ENCODE results near the gene MED12L. TPM values are rescaled to one million over a fixed set of nuclear protein-coding genes. Genes with fewer than 3 reads are reported as not detected.

MED12L gene
- polyA plus RNA-seq, 1 of the 3 experiments (the other 2 are of a cell fraction) = 0.03 TPM

DNA sequence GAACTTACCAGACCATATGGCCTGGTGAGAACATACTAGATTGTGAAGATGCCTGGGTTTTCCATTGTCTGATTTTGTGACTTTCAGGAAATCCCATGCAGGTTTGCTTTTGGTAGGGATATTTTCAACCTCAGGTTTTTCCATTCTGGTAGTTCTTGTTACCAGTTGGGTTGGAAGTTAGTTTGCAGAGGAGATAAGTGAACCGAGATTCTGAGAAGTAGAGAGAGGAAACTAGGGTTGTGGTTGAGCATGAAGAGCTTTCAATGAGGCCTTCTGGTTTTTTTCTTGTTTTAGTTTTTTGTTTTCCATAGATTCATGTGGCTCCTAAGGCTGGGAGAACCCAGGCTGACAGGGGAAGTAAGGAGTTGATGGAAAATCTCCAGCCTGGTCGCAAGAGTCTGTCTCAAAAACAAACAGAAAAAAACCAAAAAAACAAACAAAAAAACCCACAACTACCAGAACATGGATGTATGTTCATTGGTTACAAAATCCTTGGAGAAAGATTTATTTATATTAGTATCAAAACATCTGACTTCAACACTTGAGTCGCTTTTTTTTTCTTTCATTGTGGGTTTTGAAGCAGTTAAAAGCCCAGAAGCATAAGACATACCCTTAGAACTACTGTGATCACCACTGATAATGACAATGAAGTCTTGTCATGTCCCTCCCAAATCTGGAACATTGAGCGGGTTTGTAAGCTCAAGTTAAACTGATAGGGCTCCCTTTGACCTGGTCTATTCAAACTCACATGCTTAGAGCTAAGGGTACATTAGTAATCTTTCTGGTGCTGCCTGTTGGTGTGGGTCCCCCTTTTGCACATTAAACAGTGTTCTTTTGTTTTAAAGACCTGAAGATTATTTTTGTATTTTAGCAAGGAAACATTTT is 114.3 kb downstream of the MED12L start (continued):
- TF ChIP-seq MEF2A (IDR thresholded peaks at IDR 0.05; ENCODE audit: borderline replicate concordance, low read depth) = no peak
- TF ChIP-seq, protein P1, sequence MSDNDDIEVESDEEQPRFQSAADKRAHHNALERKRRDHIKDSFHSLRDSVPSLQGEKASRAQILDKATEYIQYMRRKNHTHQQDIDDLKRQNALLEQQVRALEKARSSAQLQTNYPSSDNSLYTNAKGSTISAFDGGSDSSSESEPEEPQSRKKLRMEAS (IDR thresholded peaks at IDR 0.05; ENCODE audit: low read depth) = no peak

DNA sequence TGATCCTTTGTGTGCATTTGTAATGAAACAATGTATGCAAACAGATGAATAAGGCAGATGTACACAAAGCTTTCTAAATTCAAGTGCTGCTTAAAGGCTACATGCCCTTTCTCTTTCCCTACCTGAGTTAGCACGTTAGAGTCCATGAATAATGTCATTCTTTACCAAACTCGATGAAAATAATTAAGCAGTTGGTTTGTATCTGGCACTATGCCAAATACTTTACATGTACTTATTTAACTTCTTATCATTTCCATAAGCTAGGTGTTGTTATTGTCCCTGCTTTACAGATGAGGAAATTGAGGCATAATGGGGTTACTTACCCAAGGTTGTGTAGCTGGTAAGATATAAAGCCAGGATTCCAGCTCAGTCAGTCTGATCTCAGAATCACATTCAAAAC is 115.1 kb downstream of the MED12L start:
- H3K79me2 ChIP-seq (ENCODE audit: insufficient read depth) = no peaks in the 10 kb centered on the region
- 14% methylated on average over 2 of the region's 2 CpGs for WGBS (ENCODE audit: low lambda C conversion rate)
- POLR2A ChIA-PET = no interaction called here
- H3K27me3 ChIP-seq (ENCODE audit: insufficient read depth) = no peaks in the 10 kb centered on the region
- H4K20me1 ChIP-seq (ENCODE audit: insufficient read depth) = no peaks in the 10 kb centered on the region
- H3K4me1 ChIP-seq (ENCODE audit: control insufficient read depth in 1 of 2, insufficient read depth in 2 of 2, low read depth in 1 of 2, low read length in 1 of 2) = no peaks in the 10 kb centered on the region
- H2AFZ ChIP-seq (ENCODE audit: low read depth) = no peak overlapping the region
- DNase-seq = no peak
- CTCF ChIA-PET = interaction anchor here (1.0 kb wide), 1 partner anchor 82 kb away, joined by 3 read pairs; no protein-coding TSS in a partner anchor
- H3K9me2 ChIP-seq = no peaks in the 10 kb centered on the region
- no peak overlapping the region for H3K4me2 ChIP-seq
- H3K9ac ChIP-seq = no peak overlapping the region
- H3K4me3 ChIP-seq (ENCODE audit: low read depth in 2 of 2, low read length in 1 of 2) = no peak overlapping the region
- H3K36me3 ChIP-seq (replicated peaks in 1 of 2; ENCODE audit: control insufficient read depth in 1 of 2, insufficient read depth in 2 of 2, low read length in 1 of 2) = no peaks in the 10 kb centered on the region
- H3F3A ChIP-seq (replicated peaks; ENCODE audit: insufficient read depth) = no peaks in the 10 kb centered on the region
- TF ChIP-seq JUND (IDR thresholded peaks at IDR 0.05) (no peak), RCOR1 (IDR thresholded peaks at IDR 0.05; ENCODE audit: low read length) (no peak), RAD21 (IDR thresholded peaks at IDR 0.05; ENCODE audit: low read length) (no peak), RXRA (IDR thresholded peaks at IDR 0.05; ENCODE audit: borderline replicate concordance, low read depth) (no peak), SMC3 (IDR thresholded peaks at IDR 0.05; ENCODE audit: low read depth, low read length) (no peak), TEAD4 (IDR thresholded peaks at IDR 0.05; ENCODE audit: borderline replicate concordance, insufficient read depth) (no peak), FOSL2 (IDR thresholded peaks at IDR 0.05; ENCODE audit: borderline replicate concordance, low read depth) (no peak), RFX5 (IDR thresholded peaks at IDR 0.05; ENCODE audit: low read length) (no peak), NRF1 (IDR thresholded peaks at IDR 0.05; ENCODE audit: low read depth, low read length) (no peak), FOXJ3 (CRISPR knock-in tag; IDR thresholded peaks at IDR 0.05) (no peak), MXI1 (IDR thresholded peaks at IDR 0.05; ENCODE audit: low read depth, low read length) (no peak), MEF2A (IDR thresholded peaks at IDR 0.05; ENCODE audit: borderline replicate concordance, low read depth) (no peak), EZH2phosphoT487 (IDR thresholded peaks at IDR 0.05; ENCODE audit: borderline replicate concordance, low read depth) (no peak), FOXM1 (IDR thresholded peaks at IDR 0.05; ENCODE audit: low read depth) (no peak)
- TF ChIP-seq, protein P2, sequence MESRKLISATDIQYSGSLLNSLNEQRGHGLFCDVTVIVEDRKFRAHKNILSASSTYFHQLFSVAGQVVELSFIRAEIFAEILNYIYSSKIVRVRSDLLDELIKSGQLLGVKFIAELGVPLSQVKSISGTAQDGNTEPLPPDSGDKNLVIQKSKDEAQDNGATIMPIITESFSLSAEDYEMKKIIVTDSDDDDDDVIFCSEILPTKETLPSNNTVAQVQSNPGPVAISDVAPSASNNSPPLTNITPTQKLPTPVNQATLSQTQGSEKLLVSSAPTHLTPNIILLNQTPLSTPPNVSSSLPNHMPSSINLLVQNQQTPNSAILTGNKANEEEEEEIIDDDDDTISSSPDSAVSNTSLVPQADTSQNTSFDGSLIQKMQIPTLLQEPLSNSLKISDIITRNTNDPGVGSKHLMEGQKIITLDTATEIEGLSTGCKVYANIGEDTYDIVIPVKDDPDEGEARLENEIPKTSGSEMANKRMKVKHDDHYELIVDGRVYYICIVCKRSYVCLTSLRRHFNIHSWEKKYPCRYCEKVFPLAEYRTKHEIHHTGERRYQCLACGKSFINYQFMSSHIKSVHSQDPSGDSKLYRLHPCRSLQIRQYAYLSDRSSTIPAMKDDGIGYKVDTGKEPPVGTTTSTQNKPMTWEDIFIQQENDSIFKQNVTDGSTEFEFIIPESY (IDR thresholded peaks at IDR 0.05; ENCODE audit: borderline replicate concordance, low read depth) = no peak
- TF ChIP-seq, protein P3, sequence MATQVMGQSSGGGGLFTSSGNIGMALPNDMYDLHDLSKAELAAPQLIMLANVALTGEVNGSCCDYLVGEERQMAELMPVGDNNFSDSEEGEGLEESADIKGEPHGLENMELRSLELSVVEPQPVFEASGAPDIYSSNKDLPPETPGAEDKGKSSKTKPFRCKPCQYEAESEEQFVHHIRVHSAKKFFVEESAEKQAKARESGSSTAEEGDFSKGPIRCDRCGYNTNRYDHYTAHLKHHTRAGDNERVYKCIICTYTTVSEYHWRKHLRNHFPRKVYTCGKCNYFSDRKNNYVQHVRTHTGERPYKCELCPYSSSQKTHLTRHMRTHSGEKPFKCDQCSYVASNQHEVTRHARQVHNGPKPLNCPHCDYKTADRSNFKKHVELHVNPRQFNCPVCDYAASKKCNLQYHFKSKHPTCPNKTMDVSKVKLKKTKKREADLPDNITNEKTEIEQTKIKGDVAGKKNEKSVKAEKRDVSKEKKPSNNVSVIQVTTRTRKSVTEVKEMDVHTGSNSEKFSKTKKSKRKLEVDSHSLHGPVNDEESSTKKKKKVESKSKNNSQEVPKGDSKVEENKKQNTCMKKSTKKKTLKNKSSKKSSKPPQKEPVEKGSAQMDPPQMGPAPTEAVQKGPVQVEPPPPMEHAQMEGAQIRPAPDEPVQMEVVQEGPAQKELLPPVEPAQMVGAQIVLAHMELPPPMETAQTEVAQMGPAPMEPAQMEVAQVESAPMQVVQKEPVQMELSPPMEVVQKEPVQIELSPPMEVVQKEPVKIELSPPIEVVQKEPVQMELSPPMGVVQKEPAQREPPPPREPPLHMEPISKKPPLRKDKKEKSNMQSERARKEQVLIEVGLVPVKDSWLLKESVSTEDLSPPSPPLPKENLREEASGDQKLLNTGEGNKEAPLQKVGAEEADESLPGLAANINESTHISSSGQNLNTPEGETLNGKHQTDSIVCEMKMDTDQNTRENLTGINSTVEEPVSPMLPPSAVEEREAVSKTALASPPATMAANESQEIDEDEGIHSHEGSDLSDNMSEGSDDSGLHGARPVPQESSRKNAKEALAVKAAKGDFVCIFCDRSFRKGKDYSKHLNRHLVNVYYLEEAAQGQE (IDR thresholded peaks at IDR 0.05; ENCODE audit: low read depth, low read length) = no peak
- TF ChIP-seq, protein P4, sequence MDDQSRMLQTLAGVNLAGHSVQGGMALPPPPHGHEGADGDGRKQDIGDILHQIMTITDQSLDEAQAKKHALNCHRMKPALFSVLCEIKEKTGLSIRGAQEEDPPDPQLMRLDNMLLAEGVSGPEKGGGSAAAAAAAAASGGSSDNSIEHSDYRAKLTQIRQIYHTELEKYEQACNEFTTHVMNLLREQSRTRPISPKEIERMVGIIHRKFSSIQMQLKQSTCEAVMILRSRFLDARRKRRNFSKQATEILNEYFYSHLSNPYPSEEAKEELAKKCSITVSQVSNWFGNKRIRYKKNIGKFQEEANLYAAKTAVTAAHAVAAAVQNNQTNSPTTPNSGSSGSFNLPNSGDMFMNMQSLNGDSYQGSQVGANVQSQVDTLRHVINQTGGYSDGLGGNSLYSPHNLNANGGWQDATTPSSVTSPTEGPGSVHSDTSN (IDR thresholded peaks at IDR 0.05) = no peak
- TF ChIP-seq, protein P5, sequence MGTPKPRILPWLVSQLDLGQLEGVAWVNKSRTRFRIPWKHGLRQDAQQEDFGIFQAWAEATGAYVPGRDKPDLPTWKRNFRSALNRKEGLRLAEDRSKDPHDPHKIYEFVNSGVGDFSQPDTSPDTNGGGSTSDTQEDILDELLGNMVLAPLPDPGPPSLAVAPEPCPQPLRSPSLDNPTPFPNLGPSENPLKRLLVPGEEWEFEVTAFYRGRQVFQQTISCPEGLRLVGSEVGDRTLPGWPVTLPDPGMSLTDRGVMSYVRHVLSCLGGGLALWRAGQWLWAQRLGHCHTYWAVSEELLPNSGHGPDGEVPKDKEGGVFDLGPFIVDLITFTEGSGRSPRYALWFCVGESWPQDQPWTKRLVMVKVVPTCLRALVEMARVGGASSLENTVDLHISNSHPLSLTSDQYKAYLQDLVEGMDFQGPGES (IDR thresholded peaks at IDR 0.05; ENCODE audit: low read depth, low read length) = no peak
- TF ChIP-seq, protein P6, sequence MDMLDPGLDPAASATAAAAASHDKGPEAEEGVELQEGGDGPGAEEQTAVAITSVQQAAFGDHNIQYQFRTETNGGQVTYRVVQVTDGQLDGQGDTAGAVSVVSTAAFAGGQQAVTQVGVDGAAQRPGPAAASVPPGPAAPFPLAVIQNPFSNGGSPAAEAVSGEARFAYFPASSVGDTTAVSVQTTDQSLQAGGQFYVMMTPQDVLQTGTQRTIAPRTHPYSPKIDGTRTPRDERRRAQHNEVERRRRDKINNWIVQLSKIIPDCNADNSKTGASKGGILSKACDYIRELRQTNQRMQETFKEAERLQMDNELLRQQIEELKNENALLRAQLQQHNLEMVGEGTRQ (IDR thresholded peaks at IDR 0.05; ENCODE audit: borderline replicate concordance, low read depth, low read length) = no peak
- no peak overlapping the region for H3K27ac ChIP-seq (ENCODE audit: low read depth in 2 of 2, low read length in 1 of 2)
- no peaks in the 10 kb centered on the region for H3K9me3 ChIP-seq

Measured in SK-N-SH (cell line).